Lung (tissue), 12 donors: Measurements from ENCODE around the gene PLEKHN1. TPM values are rescaled to one million over a fixed set of nuclear protein-coding genes. Genes with fewer than 3 reads are reported as not detected.

Experiments
- ATAC-seq: fragments of 200-7000 bp; cut with Tn5 transposase; one replicate; pipeline ENCODE4 v1.9.1; 2020; ENCODE audit warnings: moderate number of reproducible peaks; ENCODE audit not compliant: insufficient read depth, low FRiP score
- DNase-seq, 3 donors: peaks; one replicate each; pipeline ENCODE4 v3.0.0-alpha.2; 2013 to 2017
- H3K27ac ChIP-seq, 2 donors: one replicate each; pipeline ENCODE4 v1.5.1; 2013; ENCODE audit warnings: mild to moderate bottlenecking in 2 of 2, moderate library complexity in 2 of 2, control low read depth in 1 of 2, inconsistent platforms in 1 of 2, low read depth in 1 of 2, low read length in 1 of 2
- H3K27me3 ChIP-seq, 3 donors: one replicate each; pipeline ENCODE4 v1.5.1; 2013; ENCODE audit warnings: low read length in 2 of 3; ENCODE audit not compliant: control insufficient read depth in 3 of 3, insufficient read depth in 3 of 3
- H3K36me3 ChIP-seq, 4 donors: one replicate each; pipeline ENCODE4 v1.5.1; 2013; ENCODE audit warnings: low read length in 4 of 4, mild to moderate bottlenecking in 1 of 4, moderate library complexity in 1 of 4; ENCODE audit not compliant: control insufficient read depth in 4 of 4, insufficient read depth in 4 of 4
- H3K4me1 ChIP-seq, 5 donors: one replicate each; pipeline ENCODE4 v1.5.1; 2013; ENCODE audit warnings: low read length in 5 of 5, mild to moderate bottlenecking in 2 of 5, moderate library complexity in 1 of 5; ENCODE audit not compliant: control insufficient read depth in 5 of 5, insufficient read depth in 5 of 5
- H3K4me3 ChIP-seq: one replicate; pipeline ENCODE4 v1.5.1; 2013; ENCODE audit warnings: mild to moderate bottlenecking, control low read depth, moderate library complexity
- H3K9ac ChIP-seq, 2 donors: one replicate each; pipeline ENCODE4 v1.5.1; 2013; ENCODE audit warnings: low read length in 2 of 2, control low read depth in 1 of 2; ENCODE audit not compliant: insufficient read depth in 1 of 2
- H3K9me3 ChIP-seq, 4 donors: one replicate each; pipeline ENCODE4 v1.5.1; 2013; ENCODE audit warnings: low read length in 3 of 4, mild to moderate bottlenecking in 1 of 4, moderate library complexity in 1 of 4; ENCODE audit not compliant: control insufficient read depth in 4 of 4, insufficient read depth in 3 of 4
- CTCF ChIP-seq: IDR thresholded peaks from 2 replicates; pipeline ENCODE4 v1.5.1; 2012; ENCODE audit warnings: mild to moderate bottlenecking; ENCODE audit errors: control extremely low read depth, extremely low read depth
- WGBS, 2 donors: extraction: QIAGEN DNeasy Blood & Tissue Kit; methylation state at CpG; one replicate each; pipeline ENCODE4 v1.1.7; 2013; 5-methylcytosine and 5-hydroxymethylcytosine counted together
- polyA plus RNA-seq, 2 donors: library from polyadenylated mRNA; stranded (reverse); fragments of 200-250 nt; gene quantifications; one replicate each; pipeline ENCODE4 v1.2.1, GENCODE V29; 2013
- total RNA-seq, 2 donors: library from RNA; depleted of rRNA in 1 of 2; stranded (reverse); fragments of >200 nt in 1 of 2; gene quantifications; one replicate each; pipeline ENCODE4 v1.2.1, GENCODE V29; 2014 to 2021
- donor health status: control.
- donor health status: control.
- donor health status: Bipolar disorder and iron deficiency.
- donor health status: healthy.
- donor health status: DM: yes; HTN: yes; CAD: no.

PLEKHN1 gene
- total and polyA plus RNA-seq, 4 donors: 2.0 to 5.1 (median 2.4) TPM

- Histone ChIP-seq H3K9ac (no peak overlapping the region), H3K36me3 (peaks cover 0 to 3% (median 0%) of the 10 kb centered on the region in 4 donors), H3K27ac (no peak overlapping the region), H3K27me3 (peaks cover 0 to 48% (median 16%) of the 10 kb centered on the region in 3 donors), H3K9me3 (no peaks in the 10 kb centered on the region), H3K4me3 (no peak overlapping the region), H3K4me1 (peaks cover 0 to 13% (median 0%) of the 10 kb centered on the region in 5 donors)
- WGBS, 2 donors: 82 to 88% methylated on average over 15 of the region's 15 CpGs
- no peak for ATAC-seq
- DNase-seq: no peak
- TF ChIP-seq CTCF: no peak
These were observed 3.1 kb downstream of the PLEKHN1 start for GRCh38 chr1:969260-969855.

DNA sequence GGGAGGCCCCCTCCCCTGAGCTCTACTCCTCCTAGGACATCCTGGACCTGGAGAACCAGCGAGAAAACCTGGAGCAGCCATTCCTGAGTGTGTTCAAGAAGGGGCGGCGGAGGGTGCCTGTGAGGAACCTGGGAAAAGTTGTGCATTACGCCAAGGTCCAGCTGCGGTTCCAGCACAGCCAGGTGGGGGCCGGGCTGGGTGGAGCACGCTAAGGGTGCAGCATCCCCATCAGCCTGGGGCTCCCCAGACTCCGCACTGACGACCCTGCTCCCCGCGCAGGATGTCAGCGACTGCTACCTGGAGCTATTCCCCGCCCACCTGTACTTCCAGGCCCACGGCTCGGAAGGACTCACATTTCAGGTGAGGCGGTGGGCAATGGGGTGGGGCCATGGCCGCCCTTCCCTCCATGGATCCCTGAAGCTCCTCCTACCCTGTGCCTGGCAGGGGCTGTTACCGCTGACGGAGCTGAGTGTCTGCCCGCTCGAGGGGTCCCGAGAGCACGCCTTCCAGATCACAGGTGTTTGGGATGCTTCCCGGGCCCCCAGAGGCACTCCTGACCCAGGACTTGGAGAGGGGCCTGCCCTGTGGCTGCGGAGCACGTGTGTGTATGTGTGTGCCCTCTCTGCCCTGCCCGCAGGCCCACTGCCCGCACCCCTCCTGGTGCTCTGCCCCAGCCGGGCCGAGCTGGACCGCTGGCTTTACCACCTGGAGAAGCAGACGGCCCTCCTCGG is 4.1 kb downstream of the PLEKHN1 start:
- peaks cover 0 to 13% (median 0%) of the 10 kb centered on the region in 5 donors for H3K4me1 ChIP-seq
- H3K27me3 ChIP-seq: peaks cover 0 to 52% (median 16%) of the 10 kb centered on the region in 3 donors
- no peak overlapping the region for H3K4me3 ChIP-seq
- no peak overlapping the region for H3K27ac ChIP-seq
- no peak overlapping the region for H3K9ac ChIP-seq
- no peak for TF ChIP-seq CTCF
- ATAC-seq (no peak), DNase-seq (no peak)
- 19 to 21% methylated on average over 30 to 33 of the region's 33 CpGs for WGBS, 2 donors
- H3K9me3 ChIP-seq: no peaks in the 10 kb centered on the region
- no peaks in the 10 kb centered on the region for H3K36me3 ChIP-seq

DNA sequence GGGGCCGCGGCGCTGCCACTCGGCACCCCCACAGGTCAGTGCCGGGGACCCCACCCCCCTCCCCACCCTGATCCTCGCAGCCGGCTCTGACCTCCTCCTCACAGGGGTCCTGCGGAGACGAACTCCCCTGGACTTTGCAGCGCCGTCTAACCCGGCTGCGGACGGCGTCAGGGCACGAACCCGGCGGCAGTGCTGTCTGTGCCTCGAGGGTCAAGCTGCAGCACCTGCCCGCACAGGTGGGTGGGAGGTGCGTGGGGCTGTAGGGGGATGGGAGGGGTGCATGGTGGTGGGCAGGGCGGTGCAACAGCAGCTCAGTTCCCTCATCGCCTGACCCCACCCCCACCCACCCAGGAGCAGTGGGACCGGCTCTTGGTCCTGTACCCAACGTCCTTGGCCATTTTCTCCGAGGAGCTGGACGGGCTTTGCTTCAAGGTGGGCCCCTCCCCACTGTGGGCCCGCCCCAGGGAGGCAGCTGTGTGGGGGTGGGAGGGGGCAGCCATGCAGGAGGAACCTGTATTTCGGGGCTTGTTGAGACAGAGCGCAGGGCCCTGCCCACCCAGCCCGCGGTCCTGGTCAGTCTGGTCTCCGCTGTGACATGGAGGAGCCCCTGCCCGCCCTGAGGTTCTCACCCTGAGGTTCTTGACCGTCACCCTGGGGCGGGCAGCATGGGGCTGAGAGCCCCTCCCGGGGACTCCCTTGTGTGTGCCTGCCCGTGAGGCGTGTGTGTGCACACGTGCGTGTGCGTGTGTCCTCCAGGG is 4.9 kb downstream of the PLEKHN1 start:
- Histone ChIP-seq H3K9ac (no peak overlapping the region), H3K4me3 (no peak overlapping the region), H3K4me1 (peaks cover 0 to 13% (median 0%) of the 10 kb centered on the region in 5 donors), H3K27me3 (peaks cover 0 to 52% (median 16%) of the 10 kb centered on the region in 3 donors), H3K9me3 (no peaks in the 10 kb centered on the region), H3K36me3 (no peaks in the 10 kb centered on the region), H3K27ac (no peak overlapping the region)
- TF ChIP-seq CTCF: no peak
- ATAC-seq (no peak), DNase-seq (no peak)
- WGBS, 2 donors: 35 to 48% methylated on average over 41 to 42 of the region's 42 CpGs
